GM18873 (cell line): ENCODE measurements around the gene RXRB.
"Not testable (repeated sequence)": the region's sequence is repeated elsewhere in the genome, so short reads cannot be mapped to it uniquely, and the experiment has no call there.

Experiments used
- ATAC-seq: cut with Tn5 transposase; IDR thresholded peaks from one replicate; pipeline ENCODE4 v1.9.1; 2021; ENCODE audit warnings: mild to moderate bottlenecking, moderate library complexity, moderate number of reproducible peaks; ENCODE audit not compliant: unreplicated experiment, low FRiP score

RXRB gene

DNA sequence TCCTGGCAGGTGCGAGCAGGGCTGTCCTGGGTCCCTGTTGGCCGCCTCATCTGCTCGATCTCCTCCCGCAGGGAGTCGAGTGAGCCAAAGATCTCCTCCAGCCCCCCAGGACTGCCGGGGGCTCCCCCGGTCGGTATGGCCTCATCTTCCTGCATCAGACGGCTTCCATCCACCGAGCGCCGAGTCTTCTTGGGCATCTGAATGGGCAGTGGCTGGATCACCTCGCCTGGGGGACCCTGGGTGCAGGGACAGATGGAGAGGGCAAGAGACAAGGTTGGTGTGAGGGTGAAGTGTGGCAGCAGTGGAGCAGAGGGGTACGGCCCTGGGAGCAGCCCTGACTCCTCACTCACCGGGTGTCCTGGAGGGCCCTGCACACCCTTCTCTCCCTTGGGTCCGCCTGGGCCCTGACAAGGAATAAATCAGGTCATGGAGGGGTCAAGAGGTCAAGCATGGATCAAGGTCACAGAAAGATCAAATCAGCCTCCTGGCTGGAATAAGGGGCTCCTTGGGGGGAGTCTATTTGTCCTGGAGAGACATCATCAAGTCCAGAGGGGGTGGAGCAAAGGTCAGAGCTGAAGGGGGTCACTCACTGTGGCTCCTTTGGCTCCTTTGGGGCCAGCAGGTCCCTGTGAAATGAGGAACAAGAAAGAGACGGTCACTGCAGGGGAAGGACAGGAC is 34.7 kb downstream of the RXRB start:
- no peak for ATAC-seq

DNA sequence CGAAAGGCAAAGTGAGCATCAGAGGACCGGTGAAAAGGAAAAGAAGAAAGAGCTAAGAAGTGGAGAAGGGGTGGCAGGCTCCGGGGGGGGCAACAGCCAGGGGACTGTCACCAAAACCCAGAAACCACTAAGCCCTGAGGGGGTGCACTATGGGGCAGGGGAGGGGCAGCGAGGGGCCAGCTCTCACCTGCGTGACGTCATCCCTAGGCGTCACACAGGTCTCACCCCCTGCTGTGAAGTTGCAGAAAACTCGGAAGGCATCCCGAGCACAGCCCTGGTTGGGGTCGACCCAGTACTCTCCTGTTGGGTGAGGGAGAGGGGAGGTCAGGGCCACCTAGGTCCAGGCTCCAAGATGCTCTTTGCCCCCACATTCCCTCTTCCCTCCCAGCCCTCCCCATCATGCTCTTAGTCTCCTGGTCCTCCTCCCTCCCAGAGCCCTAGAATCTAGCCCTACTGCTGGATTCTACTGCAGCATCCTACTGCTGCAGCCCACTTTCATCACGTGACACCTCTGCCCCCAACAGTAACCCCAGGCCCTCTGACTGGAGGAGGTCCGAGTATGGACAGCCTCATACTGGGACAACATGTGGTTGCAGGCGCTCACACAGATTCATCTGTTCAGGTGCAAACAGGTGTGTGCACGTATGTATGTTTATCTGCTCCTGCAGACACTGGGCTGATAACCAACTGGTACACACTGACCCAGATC is 35.6 kb downstream of the RXRB start:
- no peak for ATAC-seq

DNA sequence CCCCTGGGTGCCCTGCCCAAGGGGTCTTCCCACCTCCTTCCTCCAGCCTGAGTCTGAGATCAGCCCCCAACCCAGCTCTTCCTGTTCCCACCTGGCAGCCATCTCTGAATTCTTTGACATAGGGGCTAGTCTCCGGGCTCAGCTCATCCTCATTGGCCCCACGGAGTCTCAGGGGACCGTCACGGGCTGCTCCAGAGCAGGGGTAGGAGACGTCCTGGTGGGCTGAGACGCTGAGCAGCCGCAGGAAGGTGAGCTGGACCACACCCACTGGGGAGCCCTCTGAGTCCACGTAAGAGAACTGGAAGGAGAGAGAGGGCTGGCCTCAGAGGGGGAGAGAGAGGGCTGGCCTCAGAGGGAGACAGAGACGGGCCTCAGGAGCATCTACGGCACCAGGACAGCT is 36.3 kb downstream of the RXRB start:
- no peak for ATAC-seq

DNA sequence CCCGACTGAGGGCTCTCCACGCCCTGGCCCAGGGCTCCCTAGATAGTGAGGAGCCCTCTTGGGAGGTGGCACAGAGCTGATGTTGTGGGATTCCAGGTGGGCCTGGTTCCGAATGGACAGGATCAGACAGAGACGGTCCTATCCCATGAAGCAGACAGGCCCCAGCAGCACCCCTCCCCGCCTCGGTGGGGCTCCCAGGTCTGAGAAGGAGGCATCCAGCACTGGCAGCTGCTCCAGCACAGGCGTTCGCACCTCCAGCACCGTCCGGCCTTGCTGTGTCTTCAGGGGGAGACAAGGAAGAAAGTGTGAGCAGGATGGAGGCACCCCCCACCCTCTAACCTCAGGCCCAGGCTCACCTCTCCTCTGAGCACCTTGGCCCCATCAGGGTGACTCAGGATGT is 36.9 kb downstream of the RXRB start:
- ATAC-seq, result no peak

DNA sequence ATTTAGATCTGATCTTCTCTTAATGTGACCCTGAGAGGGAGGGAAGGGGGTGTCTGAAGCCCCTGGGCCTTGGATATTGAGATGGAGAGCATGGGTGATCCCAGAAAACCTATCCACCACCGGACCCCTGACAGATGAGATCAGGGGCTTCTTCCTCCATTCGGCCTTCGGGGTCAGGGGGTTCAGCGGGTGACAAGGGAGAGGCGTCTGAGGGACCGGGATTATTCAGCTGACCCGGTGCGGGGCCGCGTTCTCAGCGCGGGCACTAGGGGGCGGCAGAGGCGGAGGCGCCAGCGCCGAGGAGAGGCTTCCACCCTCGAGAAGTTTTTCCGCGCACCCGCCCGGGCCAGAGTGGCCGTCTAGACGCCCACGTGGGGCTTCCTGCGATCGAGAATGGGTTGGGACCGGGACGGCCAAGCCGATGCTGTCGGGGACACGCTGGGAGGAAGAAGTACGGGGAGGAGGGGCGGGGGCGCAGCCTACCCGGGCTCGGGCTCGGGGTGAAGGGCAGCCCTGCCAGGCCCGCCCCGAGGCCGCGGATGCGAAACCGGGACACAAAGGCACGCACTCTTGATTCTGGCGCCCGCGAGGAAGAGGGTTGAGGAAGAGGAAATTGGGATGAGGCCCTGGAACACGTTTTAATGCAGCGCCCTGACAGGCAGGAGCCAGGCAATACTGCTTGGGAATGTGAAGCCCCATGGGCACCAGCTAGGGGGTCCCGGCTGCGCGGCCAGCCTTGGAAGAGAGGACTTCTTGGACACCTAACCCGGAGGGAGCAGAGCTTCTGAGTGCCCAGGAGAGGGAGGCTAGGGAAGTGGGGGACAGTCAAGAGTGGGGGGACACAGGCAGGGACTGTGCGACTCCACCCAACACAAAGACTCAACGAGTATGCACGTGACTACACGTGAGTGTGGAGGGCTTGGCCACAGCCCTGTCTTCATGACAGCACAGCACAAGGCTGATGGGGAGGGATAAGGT is 38.8 kb downstream of the RXRB start:
- ATAC-seq, result no peak

DNA sequence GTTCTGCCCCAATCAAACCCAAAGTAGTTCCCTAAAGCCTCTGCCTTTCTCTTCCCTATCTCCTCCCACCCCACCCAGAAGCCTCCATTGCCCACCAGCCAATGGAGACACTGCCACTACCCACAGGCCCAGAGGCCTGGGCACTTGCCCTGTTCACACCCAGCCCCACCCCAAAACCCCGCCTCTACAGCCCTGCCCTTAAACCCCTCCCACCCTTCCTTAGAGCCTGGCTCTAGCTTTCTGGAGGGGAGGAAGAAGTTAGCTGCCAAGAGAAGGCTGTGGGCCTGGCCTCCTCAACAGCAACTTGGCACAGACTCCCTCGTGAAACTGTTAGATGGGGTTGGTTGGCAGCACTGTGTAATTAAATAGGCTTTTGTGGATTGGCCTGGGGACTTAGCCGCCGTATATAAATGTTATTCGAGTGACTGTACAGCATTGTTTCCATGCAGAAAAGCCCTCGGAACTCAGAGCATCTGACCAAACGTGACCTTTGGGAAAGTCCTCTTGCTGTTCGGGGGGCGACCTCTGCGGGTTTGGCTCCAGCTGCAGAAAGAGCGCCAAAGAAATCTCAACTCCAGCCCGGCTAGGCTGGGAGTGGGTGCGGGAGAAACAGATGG is 39.6 kb downstream of the RXRB start:
- ATAC-seq, result no peak

DNA sequence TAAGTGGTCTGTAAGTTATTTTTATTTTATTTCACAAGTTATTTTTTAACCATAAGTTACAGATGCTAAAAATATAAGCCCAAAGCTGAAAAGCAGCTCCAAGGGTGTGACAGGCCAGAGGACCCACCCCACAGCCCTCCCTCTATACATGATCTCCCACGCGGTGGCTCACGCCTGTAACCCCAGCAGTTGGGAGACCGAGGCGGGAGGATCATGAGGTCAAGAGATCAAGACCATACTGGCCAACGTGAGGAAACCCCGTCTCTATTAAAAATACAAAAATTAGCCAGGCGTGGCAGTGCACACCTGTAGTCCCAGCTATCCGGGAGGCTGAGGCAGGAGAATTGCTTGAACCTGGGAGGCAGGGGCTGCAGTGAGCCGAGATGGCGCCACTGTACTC is 40.4 kb downstream of the RXRB start:
- no peak for ATAC-seq

DNA sequence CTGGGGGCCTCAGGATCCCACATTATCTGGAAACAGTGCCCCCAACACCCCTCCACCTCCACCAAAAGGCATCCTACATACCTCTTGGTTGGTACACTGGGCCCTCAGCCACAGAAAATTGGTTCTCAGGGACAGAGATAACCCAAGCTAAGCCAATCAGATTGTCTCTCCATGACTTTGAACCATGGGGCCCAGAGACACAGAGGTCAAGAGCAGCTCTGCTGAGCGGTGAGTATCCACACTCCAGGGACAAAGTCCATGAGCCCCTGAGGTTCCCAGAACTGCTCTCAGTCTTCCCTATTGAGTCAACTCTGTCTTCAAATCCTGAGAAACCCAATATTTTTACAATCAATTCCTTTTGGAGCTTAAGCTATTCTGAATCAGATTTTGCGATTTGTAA is 43.5 kb downstream of the RXRB start:
- ATAC-seq, result no peak

DNA sequence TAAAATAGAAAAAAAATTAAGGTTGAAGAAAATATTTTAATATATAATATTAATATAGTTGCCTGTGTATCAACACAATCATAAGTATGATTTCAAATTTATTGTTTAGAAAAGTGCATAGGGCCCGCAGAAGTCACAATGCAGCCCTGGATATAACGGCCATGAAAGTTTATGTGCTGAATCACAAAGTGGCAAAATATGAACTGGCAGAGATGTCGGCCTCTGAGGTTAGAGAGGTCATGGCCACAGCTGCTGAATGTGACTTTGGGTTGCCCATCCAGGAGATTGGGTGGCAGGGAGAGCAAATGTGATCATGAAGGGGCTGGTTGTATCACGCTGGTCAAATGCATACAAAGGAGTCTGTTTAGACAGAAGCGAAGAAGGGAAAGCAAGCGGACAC is 43.9 kb downstream of the RXRB start:
- ATAC-seq, result no peak

DNA sequence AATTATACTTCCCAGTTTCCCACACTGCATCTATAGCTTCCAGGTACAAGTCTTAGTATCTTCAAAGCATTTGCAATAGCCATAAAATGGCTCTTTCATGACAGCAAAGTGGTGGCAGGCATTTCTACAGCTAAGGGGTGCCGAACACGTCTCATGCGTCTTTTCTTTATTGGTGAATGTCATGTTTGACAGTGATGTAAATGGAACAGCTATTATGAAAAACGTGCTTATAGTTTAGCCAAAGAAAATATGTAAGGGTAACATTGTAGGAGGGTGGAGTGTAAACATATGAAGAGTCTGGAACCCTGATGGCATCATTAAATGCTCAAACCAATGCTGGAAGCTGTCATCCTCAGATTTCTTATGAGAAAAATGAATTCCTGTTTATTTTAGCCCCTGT is 46.1 kb downstream of the RXRB start:
- no peak for ATAC-seq

DNA sequence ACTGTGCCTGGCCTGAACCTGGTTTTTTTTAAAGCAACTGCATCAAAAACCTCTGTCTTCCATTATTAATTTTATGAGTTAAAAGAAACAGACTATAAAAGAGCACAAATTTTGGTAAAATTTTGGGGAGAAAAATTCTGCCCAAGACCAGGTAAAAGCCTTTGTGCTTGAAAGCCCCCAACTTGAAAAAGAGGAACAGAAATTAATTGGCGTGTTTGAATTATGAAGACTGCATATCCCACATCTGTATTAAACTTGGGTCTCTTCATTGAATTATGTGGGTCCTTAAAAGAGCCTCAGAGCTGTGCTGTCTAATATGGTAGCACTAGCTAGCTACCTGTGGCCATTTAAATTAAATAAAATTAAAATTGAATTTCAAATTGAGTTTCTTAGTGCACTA is 49.4 kb downstream of the RXRB start:
- no peak for ATAC-seq

DNA sequence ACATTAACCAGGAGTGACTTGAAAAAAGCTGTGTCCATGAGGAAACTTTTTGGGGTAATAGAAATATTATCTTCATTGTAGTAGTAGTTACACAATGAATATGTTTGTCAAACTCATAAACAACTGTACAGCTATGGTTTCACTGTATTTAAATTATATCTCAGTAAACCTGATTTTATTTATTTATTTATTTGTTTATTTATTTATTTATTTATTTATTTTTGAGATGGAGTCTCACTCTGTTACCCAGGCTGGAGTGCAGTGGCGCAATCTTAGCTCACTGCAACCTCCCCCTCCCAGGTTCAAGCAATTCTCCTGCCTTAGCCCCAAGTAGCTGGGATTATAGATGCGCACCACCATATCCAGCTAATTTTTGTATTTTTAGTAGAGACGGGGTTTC is 49.9 kb downstream of the RXRB start:
- ATAC-seq, result not testable (repeated sequence)

DNA sequence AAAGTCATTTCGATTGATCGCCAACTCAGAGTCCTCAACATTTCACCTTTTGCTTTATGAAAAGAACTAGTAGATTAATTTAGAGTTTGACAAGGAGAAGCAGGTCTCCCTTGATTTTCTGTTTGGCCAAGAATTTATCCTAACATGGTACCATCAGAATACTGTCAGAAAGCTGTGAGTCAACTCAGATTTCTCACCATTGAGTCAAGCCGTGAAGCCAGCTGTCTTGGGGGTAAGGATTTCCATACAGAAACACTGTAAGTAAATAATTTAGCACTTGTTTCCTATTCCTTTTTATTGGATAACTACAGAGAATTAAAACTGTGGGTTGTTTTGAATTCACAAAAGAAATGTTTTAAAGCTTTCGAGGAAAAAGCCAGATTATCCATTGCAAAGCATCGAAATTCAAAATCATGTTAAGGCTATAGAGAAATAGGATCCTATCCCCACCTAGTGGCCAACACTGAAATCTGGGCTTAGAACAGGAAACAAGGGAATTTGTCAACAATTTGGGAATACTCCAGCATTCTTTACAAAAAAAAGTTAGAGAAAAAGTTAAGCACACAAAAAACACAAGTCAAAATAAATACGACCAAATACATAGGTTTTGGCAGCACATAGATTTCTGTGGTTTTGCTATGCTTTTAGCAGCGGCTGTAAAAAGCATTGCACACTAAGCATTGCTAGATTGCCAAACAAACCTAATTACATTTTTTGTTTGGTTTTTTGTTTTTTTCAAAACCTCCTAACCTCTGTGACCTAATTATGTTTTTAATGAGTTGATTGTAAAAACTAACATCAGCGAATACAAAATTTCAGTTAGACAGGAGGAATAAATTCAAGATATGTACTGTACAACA is 52.4 kb downstream of the RXRB start:
- no peak for ATAC-seq

DNA sequence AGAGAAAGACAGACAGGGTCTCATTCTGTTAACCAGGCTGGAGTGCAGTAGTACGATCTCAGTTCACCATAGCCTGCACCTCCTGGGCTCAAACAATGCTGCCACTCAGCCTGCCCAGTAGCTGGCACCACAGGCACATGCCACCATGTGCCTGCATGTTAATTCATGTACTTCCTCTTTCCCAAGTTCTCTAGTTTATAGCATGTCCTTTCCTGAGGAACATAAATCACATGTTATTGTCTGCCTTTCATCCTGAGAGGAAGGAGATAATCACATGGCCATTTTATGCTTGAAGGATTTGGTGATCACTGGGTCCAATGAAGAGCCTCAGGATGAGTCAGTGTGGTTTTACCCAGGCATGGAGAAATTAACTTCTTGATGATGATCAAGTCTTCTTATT is 56.1 kb downstream of the RXRB start:
- no peak for ATAC-seq
